HepG2 (cell line): Measurements from ENCODE around the gene CDKN1C. TPM values are rescaled to one million over a fixed set of nuclear protein-coding genes. Genes with fewer than 3 reads are reported as not detected.

Experiments
- ATF5 ChIP-seq: sonication (generic); formaldehyde crosslinking; IDR thresholded peaks from 2 replicates; pipeline ENCODE4 v1.4.0; 2020; ENCODE audit warnings: mild to moderate bottlenecking, low read depth, missing genetic modification reagents
- CHD4 ChIP-seq: fragments of 200-600 bp; sonication (generic); IDR thresholded peaks from 2 replicates; pipeline ENCODE4 v1.7.0; 2017; ENCODE audit warnings: mild to moderate bottlenecking, low read length, borderline replicate concordance
- ETV5 ChIP-seq: IDR thresholded peaks from 2 replicates; pipeline ENCODE4 v1.6.1; 2018; ENCODE audit warnings: missing biosample characterization, missing genetic modification reagents, inconsistent platforms, borderline replicate concordance
- KAT2B ChIP-seq: fragments of 150-350 bp; IDR thresholded peaks from 2 replicates; pipeline ENCODE4 v1.6.1; 2014; ENCODE audit warnings: low read depth, low read length, borderline replicate concordance
- MIER3 ChIP-seq: IDR thresholded peaks from 2 replicates; pipeline ENCODE4 v1.6.1; 2016; ENCODE audit warnings: missing compliant biosample characterization, borderline replicate concordance
- SMARCE1 ChIP-seq: fragments of 450-650 bp; IDR thresholded peaks from 2 replicates; pipeline ENCODE4 v1.6.1; 2017; ENCODE audit warnings: borderline replicate concordance
- STAG1 ChIP-seq: sonication (generic); formaldehyde crosslinking; IDR thresholded peaks from 2 replicates; pipeline ENCODE4 v1.4.0; 2020; ENCODE audit warnings: missing genetic modification reagents
- ZBTB40 ChIP-seq, 2 experiments: fragments of 450-650 bp in 1 of 2; sonication (generic) in 1 of 2; formaldehyde crosslinking in 1 of 2; IDR thresholded peaks; 2 replicates each; pipeline versions ENCODE4 v1.6.1 to v1.8.0; 2016 to 2022; ENCODE audit warnings: antibody characterized with exemption in 1 of 2, mild to moderate bottlenecking in 1 of 2, missing genetic modification reagents in 1 of 2
- ZNF18 ChIP-seq: sonication (generic); formaldehyde crosslinking; IDR thresholded peaks from 2 replicates; pipeline ENCODE4 v1.8.0; 2022; ENCODE audit warnings: mild to moderate bottlenecking, missing genetic modification reagents; ENCODE audit not compliant: insufficient replicate concordance
- ZNF512 ChIP-seq: sonication (generic); formaldehyde crosslinking; IDR thresholded peaks from 2 replicates; pipeline ENCODE4 v1.4.0; 2020; ENCODE audit warnings: mild to moderate bottlenecking, missing genetic modification reagents
- ZNF567 ChIP-seq: sonication (generic); formaldehyde crosslinking; IDR thresholded peaks from 2 replicates; pipeline ENCODE4 v1.8.1; 2023; ENCODE audit warnings: mild to moderate bottlenecking, missing genetic modification reagents, borderline replicate concordance
- ZNF770 ChIP-seq: sonication (generic); formaldehyde crosslinking; IDR thresholded peaks from 2 replicates; pipeline ENCODE4 v1.5.0; 2020; ENCODE audit warnings: mild to moderate bottlenecking, missing genetic modification reagents
- polyA plus RNA-seq, 8 experiments: library from polyadenylated mRNA; depleted of rRNA in 3 of 8; stranded (reverse) in 7 of 8; unstranded in 1 of 8; fragments of >200 nt; fragmentation: Illumina TruSeq in 4 of 8; extraction: Trizol in 4 of 8; gene quantifications; 2 replicates each; pipeline versions ENCODE4 v1.2.1 to v1.2.3, GENCODE V29; 2011 to 2016; ENCODE audit warnings: low read depth in 4 of 8, missing spikeins in 1 of 8, mixed read lengths in 1 of 8; ENCODE audit not compliant: insufficient read depth in 1 of 8
- total RNA-seq, 5 experiments: library from RNA; depleted of rRNA; stranded (reverse); fragments of >200 nt; fragmentation: Illumina TruSeq; extraction: Trizol; gene quantifications; 2 replicates each; pipeline ENCODE4 v1.2.3, GENCODE V29; 2016; ENCODE audit warnings: low read depth in 1 of 5

CDKN1C gene
- total and polyA plus RNA-seq, 2 of the 13 experiments (the other 11 are each of a cell fraction or from before 2014, with no cell fraction given) = not detected

- TF ChIP-seq MIER3 (CRISPR knock-in tag) = 0 out of 2 replicates have a peak, but pooled peaks have one; percentile 2
- no peak for TF ChIP-seq ZNF567 (CRISPR knock-in tag)
- no peak for TF ChIP-seq KAT2B
- TF ChIP-seq ZNF770 (CRISPR knock-in tag) = no peak
- TF ChIP-seq ZNF512 (CRISPR knock-in tag) = no peak
- no peak for TF ChIP-seq STAG1 (CRISPR knock-in tag)
- TF ChIP-seq ATF5 (CRISPR knock-in tag) = no peak
- TF ChIP-seq ETV5 = 0 out of 2 replicates have a peak, but pooled peaks have one; percentile 15
- TF ChIP-seq ZBTB40 (IDR thresholded peaks at IDR 0.05) = no peak
- no peak for TF ChIP-seq ZBTB40 (CRISPR knock-in tag; IDR thresholded peaks at IDR 0.05)
- no peak for TF ChIP-seq ZNF18 (CRISPR knock-in tag)
- 0 out of 2 replicates have a peak, but pooled peaks have one; percentile 70 for TF ChIP-seq CHD4
- no peak for TF ChIP-seq SMARCE1
These were observed 44.6 kb upstream of the CDKN1C start (continued) for GRCh38 chr11:2929950-2930703.
